HepG2 (cell line): Measurements from ENCODE around the gene ITPR1. TPM values are rescaled to one million over a fixed set of nuclear protein-coding genes. Genes with fewer than 3 reads are reported as not detected.
A peak's percentile ranks its signal among the peaks of the same experiment; 100 is the strongest.

Source experiments
- ATAC-seq: fragments of 200-7000 bp; cut with Tn5 transposase; 3 replicates; pipeline ENCODE4 v1.9.1; 2020; ENCODE audit warnings: mild to moderate bottlenecking, moderate library complexity
- BruUV-seq: library from RNA; stranded (reverse); fragments of 400-500 nt; replicated peaks from 2 replicates; lab custom pipeline; 2021; lab: Mats Ljungman, UMichigan
- CTCF ChIA-PET: fragments of 300-600 bp; formaldehyde crosslinking; extraction: SDS; loops from one replicate; lab custom pipeline; 2021; ENCODE audit warnings: low total read pairs, inconsistent platforms, low intra/inter-chr PET ratio; lab: Yijun Ruan, JAX
- POLR2A ChIA-PET: fragments of 350-600 bp; sonication (Branson Sonifier 250); formaldehyde crosslinking; loops from one replicate; lab custom pipeline; 2020; ENCODE audit warnings: antibody characterized with exemption, inconsistent platforms; lab: Yijun Ruan, JAX
- DNase-seq: peaks from one replicate; pipeline ENCODE4 v3.0.0-alpha.2; 2015; ENCODE audit warnings: low spot score
- FAIRE-seq: peaks from 3 replicates; lab custom pipeline; 2011; peaks lifted over from hg19 to GRCh38; lab: Jason Lieb, UNC
- H2AFZ ChIP-seq: one replicate; pipeline ENCODE4 v1.6.1; 2011; ENCODE audit warnings: low read length, inconsistent platforms
- H3K27ac ChIP-seq: fragments of 300-600 bp; 3 replicates; pipeline ENCODE4 v1.8.0; 2011; ENCODE audit warnings: mixed run types, mild to moderate bottlenecking, mixed read lengths, low read length, inconsistent platforms; ENCODE audit not compliant: insufficient read depth; ENCODE audit errors: extremely low read length
- H3K27me3 ChIP-seq, 2 experiments: fragments of 200-600 bp in 1 of 2; 2 replicates in 1 of 2; 3 replicates in 1 of 2; pipeline versions ENCODE4 v1.6.0 to v1.8.0; 2011; ENCODE audit warnings: low read length in 2 of 2, mild to moderate bottlenecking in 2 of 2, moderate library complexity in 2 of 2, inconsistent platforms in 1 of 2; ENCODE audit not compliant: insufficient read depth in 2 of 2, control insufficient read depth in 1 of 2
- H3K36me3 ChIP-seq, 2 experiments: fragments of 200-600 bp in 1 of 2; replicated peaks in 1 of 2; 2 replicates in 1 of 2; 3 replicates in 1 of 2; pipeline versions ENCODE4 v1.5.1 to v1.8.0; 2011; ENCODE audit warnings: low read length in 2 of 2, inconsistent platforms in 1 of 2; ENCODE audit not compliant: insufficient read depth in 2 of 2, control insufficient read depth in 1 of 2
- H3K4me1 ChIP-seq: 2 replicates; pipeline ENCODE4 v1.5.1; 2012; ENCODE audit warnings: low read length, inconsistent platforms; ENCODE audit not compliant: insufficient read depth
- H3K4me2 ChIP-seq: 2 replicates; pipeline ENCODE4 v1.6.0; 2011; ENCODE audit warnings: low read depth, low read length, inconsistent platforms
- H3K4me3 ChIP-seq, 3 experiments: fragments of 200-600 bp in 1 of 3; sonication (generic), shearing (Covaris generic) in 1 of 3; replicated peaks in 1 of 3; 2 replicates each; pipeline ENCODE4 v1.5.1; 2011 to 2016; ENCODE audit warnings: low read length in 3 of 3, inconsistent platforms in 2 of 3, low read depth in 2 of 3, mild to moderate bottlenecking in 2 of 3, control low read depth in 1 of 3, mixed read lengths in 1 of 3; ENCODE audit not compliant: insufficient read depth in 1 of 3
- H3K79me2 ChIP-seq: one replicate; pipeline ENCODE4 v1.6.1; 2011; ENCODE audit warnings: low read length, inconsistent platforms; ENCODE audit not compliant: insufficient read depth
- H3K9ac ChIP-seq: 2 replicates; pipeline ENCODE4 v1.6.0; 2011; ENCODE audit warnings: mild to moderate bottlenecking, low read depth, low read length, inconsistent platforms; ENCODE audit not compliant: insufficient read depth
- H3K9me3 ChIP-seq: 2 replicates; pipeline ENCODE4 v1.5.1; 2012; ENCODE audit warnings: mild to moderate bottlenecking, low read length
- H4K20me1 ChIP-seq: 2 replicates; pipeline ENCODE4 v1.6.0; 2011; ENCODE audit warnings: inconsistent platforms, mild to moderate bottlenecking, low read length, moderate library complexity; ENCODE audit not compliant: insufficient read depth
- ARHGAP35 ChIP-seq: sonication (generic); formaldehyde crosslinking; IDR thresholded peaks from 2 replicates; pipeline ENCODE4 v1.9.0; 2022; ENCODE audit warnings: mild to moderate bottlenecking, inconsistent platforms, moderate library complexity, missing genetic modification reagents, borderline replicate concordance
- DPF2 ChIP-seq: sonication (generic); formaldehyde crosslinking; IDR thresholded peaks from 2 replicates; pipeline ENCODE4 v1.4.0; 2020; ENCODE audit warnings: mild to moderate bottlenecking, low read depth, missing genetic modification reagents, borderline replicate concordance
- HNRNPH1 ChIP-seq: fragments of 200-400 bp; formaldehyde crosslinking; optimal IDR thresholded peaks from 2 replicates; pipeline ENCODE3; 2017; ENCODE audit warnings: mild to moderate bottlenecking, low read depth, low read length
- IKZF4 ChIP-seq: sonication (generic); formaldehyde crosslinking; IDR thresholded peaks from 2 replicates; pipeline ENCODE4 v1.5.1; 2020; ENCODE audit warnings: borderline replicate concordance, mild to moderate bottlenecking, low read depth, missing genetic modification reagents; ENCODE audit errors: not compliant biosample characterization
- KDM2A ChIP-seq: sonication (generic); formaldehyde crosslinking; IDR thresholded peaks from 2 replicates; pipeline ENCODE4 v1.4.0; 2020; ENCODE audit warnings: low read depth, missing genetic modification reagents, borderline replicate concordance
- MAFK ChIP-seq, 2 experiments: IDR thresholded peaks in 1 of 2; conservative IDR thresholded peaks in 1 of 2; 2 replicates each; pipeline ENCODE4 v1.6.1; 2011; ENCODE audit warnings: improper control_type of control experiment in 2 of 2, low read length in 2 of 2
- TAF15 ChIP-seq: fragments of 200-400 bp; formaldehyde crosslinking; IDR thresholded peaks from one replicate; pipeline ENCODE4 v1.6.1; 2018; ENCODE audit warnings: mild to moderate bottlenecking, low read depth, low read length; ENCODE audit not compliant: poor library complexity, severe bottlenecking
- ZFYVE20 ChIP-seq: sonication (generic); formaldehyde crosslinking; IDR thresholded peaks from 2 replicates; pipeline ENCODE4 v1.8.0; 2023; ENCODE audit warnings: low read depth, mild to moderate bottlenecking, moderate library complexity, missing genetic modification reagents, borderline replicate concordance
- ZNF224 ChIP-seq: sonication (generic); formaldehyde crosslinking; IDR thresholded peaks from 2 replicates; pipeline ENCODE4 v1.5.0; 2020; ENCODE audit warnings: mild to moderate bottlenecking, missing genetic modification reagents
- ZNF33A ChIP-seq: sonication (generic); formaldehyde crosslinking; IDR thresholded peaks from 2 replicates; pipeline ENCODE4 v1.5.1; 2020; ENCODE audit warnings: missing genetic modification reagents, mild to moderate bottlenecking, moderate library complexity, borderline replicate concordance
- ZNF670 ChIP-seq: sonication (generic); formaldehyde crosslinking; IDR thresholded peaks from 2 replicates; pipeline ENCODE4 v1.8.0; 2022; ENCODE audit warnings: mild to moderate bottlenecking, missing genetic modification reagents, borderline replicate concordance
- WGBS: methylation state at CpG from one replicate; pipeline ENCODE4 v1.1.6; 2017; ENCODE audit warnings: low lambda C conversion rate; 5-methylcytosine and 5-hydroxymethylcytosine counted together
- in situ Hi-C: cut with HindIII; loops from 2 replicates; pipeline ENCODE4 v1.10.0; 2017; ENCODE audit warnings: low pct_unique_long_range_greater_than_20kb; ENCODE audit not compliant: extremely low pct_ligation_motif_present
- intact Hi-C: fragments of 100-400 bp; cut with micrococcal nuclease; formaldehyde crosslinking; loops from one replicate; pipeline ENCODE4 v1.10.0; 2022; ENCODE audit not compliant: unreplicated experiment
- polyA plus RNA-seq, 8 experiments: library from polyadenylated mRNA; depleted of rRNA in 3 of 8; stranded (reverse) in 7 of 8; unstranded in 1 of 8; fragments of >200 nt; fragmentation: Illumina TruSeq in 4 of 8; extraction: Trizol in 4 of 8; gene quantifications; 2 replicates each; pipeline versions ENCODE4 v1.2.1 to v1.2.3, GENCODE V29; 2011 to 2016; ENCODE audit warnings: low read depth in 4 of 8, missing spikeins in 1 of 8, mixed read lengths in 1 of 8; ENCODE audit not compliant: insufficient read depth in 1 of 8
- total RNA-seq, 5 experiments: library from RNA; depleted of rRNA; stranded (reverse); fragments of >200 nt; fragmentation: Illumina TruSeq; extraction: Trizol; gene quantifications; 2 replicates each; pipeline ENCODE4 v1.2.3, GENCODE V29; 2016; ENCODE audit warnings: low read depth in 1 of 5
- TF ChIP-seq, protein P1 (sequence below): IDR thresholded peaks from 2 replicates; pipeline ENCODE4 v1.6.1; 2016; ENCODE audit warnings: missing biosample characterization, missing genetic modification reagents, low read depth
- TF ChIP-seq, protein P2 (sequence below): sonication (generic); formaldehyde crosslinking; IDR thresholded peaks from one replicate; pipeline ENCODE4 v1.5.1; 2020; ENCODE audit warnings: mild to moderate bottlenecking, missing genetic modification reagents; ENCODE audit errors: not compliant biosample characterization

ITPR1 gene
- total and polyA plus RNA-seq, 2 of the 13 experiments (the other 11 are each of a cell fraction or from before 2014, with no cell fraction given) = 10.0 to 11.4 TPM

- 94% methylated on average over 4 of the region's 4 CpGs for WGBS
- peak; percentile 47; the same call in 2 of the 3 replicates for ATAC-seq
These were observed 106.5 kb downstream of the ITPR1 start for GRCh38 chr3:4599612-4600011.

More at GRCh38 chr3:4599612-4600011, 106.5 kb downstream of the ITPR1 start:
- Histone ChIP-seq H3K79me2 (no peaks in the 10 kb centered on the region), H3K36me3 (no peaks in the 10 kb centered on the region), H3K9ac (no peak overlapping the region), H4K20me1 (no peaks in the 10 kb centered on the region), H2AFZ (no peak overlapping the region), H3K4me2 (no peak overlapping the region), H3K27me3 (no peaks in the 10 kb centered on the region), H3K4me3 (no peak overlapping the region), H3K27ac (no peak overlapping the region), H3K4me1 (peaks cover 15% of the 10 kb centered on the region), H3K9me3 (no peaks in the 10 kb centered on the region)
- no TSS peak for BruUV-seq
- DNase-seq = no peak
- in situ Hi-C loops = no loop called here
- FAIRE-seq = no peak
- intact Hi-C loops = no loop called here
- POLR2A ChIA-PET = no interaction called here
- TF ChIP-seq TAF15 (no peak), ZFYVE20 (no peak), ZNF224 (CRISPR knock-in tag) (no peak), HNRNPH1 (no peak), IKZF4 (CRISPR knock-in tag) (no peak), ZNF670 (CRISPR knock-in tag) (no peak), DPF2 (no peak), MAFK (conservative IDR thresholded peaks at IDR 0.05 in 1 of 2, IDR thresholded peaks at IDR 0.05 in 1 of 2; ENCODE audit: low read length in 2 of 2) (no peak), ZNF33A (CRISPR knock-in tag) (no peak), KDM2A (CRISPR knock-in tag) (no peak), ARHGAP35 (CRISPR knock-in tag) (no peak)
- TF ChIP-seq, protein P1, sequence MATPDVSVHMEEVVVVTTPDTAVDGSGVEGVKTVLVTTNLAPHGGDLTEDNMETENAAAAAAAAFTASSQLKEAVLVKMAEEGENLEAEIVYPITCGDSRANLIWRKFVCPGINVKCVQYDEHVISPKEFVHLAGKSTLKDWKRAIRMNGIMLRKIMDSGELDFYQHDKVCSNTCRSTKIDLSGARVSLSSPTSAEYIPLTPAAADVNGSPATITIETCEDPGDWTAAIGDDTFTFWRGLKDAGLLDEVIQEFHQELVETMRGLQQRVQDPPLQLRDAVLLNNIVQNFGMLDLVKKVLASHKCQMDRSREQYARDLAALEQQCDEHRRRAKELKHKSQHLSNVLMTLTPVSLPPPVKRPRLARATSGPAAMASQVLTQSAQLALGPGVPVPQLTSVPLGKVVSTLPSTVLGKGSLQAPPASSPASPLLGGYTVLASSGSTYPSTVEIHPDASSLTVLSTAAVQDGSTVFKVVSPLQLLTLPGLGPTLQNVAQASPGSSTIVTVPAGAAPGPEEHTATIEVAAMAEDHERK = no peak
- TF ChIP-seq, protein P2, sequence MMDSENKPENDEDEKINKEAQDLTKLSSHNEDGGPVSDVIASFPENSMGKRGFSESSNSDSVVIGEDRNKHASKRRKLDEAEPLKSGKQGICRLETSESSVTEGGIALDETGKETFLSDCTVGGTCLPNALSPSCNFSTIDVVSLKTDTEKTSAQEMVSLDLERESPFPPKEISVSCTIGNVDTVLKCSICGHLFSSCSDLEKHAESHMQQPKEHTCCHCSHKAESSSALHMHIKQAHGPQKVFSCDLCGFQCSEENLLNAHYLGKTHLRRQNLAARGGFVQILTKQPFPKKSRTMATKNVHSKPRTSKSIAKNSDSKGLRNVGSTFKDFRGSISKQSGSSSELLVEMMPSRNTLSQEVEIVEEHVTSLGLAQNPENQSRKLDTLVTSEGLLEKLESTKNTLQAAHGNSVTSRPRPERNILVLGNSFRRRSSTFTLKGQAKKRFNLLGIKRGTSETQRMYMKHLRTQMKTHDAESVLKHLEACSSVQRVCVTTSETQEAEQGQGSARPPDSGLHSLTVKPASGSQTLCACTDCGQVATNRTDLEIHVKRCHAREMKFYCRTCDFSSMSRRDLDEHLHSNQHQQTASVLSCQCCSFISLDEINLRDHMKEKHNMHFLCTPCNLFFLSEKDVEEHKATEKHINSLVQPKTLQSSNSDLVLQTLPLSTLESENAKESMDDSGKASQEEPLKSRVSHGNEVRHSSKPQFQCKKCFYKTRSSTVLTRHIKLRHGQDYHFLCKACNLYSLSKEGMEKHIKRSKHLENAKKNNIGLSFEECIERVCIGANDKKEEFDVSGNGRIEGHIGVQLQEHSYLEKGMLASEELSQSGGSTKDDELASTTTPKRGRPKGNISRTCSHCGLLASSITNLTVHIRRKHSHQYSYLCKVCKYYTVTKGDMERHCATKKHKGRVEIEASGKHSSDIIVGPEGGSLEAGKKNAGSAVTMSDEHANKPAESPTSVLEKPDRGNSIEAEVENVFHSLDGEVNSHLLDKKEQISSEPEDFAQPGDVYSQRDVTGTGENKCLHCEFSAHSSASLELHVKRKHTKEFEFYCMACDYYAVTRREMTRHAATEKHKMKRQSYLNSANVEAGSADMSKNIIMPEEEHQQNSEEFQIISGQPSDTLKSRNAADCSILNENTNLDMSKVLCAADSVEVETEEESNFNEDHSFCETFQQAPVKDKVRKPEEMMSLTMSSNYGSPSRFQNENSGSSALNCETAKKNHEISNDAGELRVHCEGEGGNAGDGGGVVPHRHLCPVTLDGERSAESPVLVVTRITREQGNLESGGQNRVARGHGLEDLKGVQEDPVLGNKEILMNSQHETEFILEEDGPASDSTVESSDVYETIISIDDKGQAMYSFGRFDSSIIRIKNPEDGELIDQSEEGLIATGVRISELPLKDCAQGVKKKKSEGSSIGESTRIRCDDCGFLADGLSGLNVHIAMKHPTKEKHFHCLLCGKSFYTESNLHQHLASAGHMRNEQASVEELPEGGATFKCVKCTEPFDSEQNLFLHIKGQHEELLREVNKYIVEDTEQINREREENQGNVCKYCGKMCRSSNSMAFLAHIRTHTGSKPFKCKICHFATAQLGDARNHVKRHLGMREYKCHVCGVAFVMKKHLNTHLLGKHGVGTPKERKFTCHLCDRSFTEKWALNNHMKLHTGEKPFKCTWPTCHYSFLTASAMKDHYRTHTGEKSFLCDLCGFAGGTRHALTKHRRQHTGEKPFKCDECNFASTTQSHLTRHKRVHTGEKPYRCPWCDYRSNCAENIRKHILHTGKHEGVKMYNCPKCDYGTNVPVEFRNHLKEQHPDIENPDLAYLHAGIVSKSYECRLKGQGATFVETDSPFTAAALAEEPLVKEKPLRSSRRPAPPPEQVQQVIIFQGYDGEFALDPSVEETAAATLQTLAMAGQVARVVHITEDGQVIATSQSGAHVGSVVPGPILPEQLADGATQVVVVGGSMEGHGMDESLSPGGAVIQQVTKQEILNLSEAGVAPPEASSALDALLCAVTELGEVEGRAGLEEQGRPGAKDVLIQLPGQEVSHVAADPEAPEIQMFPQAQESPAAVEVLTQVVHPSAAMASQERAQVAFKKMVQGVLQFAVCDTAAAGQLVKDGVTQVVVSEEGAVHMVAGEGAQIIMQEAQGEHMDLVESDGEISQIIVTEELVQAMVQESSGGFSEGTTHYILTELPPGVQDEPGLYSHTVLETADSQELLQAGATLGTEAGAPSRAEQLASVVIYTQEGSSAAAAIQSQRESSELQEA = no peak
- CTCF ChIA-PET = no interaction called here
